HG03439 (cell line): ENCODE measurements around the gene SPAG16.

Experiments used
- ATAC-seq: cut with Tn5 transposase; IDR thresholded peaks from one replicate; pipeline ENCODE4 v1.9.1; 2021; ENCODE audit warnings: mild to moderate bottlenecking, moderate library complexity; ENCODE audit not compliant: unreplicated experiment

SPAG16 gene

GRCh38 chr2:213284105-213285090 lies at the start of gene SPAG16:
Gene SPAG16 (plus strand): TSS chr2:213284464.
- peak; percentile 99 for ATAC-seq

DNA sequence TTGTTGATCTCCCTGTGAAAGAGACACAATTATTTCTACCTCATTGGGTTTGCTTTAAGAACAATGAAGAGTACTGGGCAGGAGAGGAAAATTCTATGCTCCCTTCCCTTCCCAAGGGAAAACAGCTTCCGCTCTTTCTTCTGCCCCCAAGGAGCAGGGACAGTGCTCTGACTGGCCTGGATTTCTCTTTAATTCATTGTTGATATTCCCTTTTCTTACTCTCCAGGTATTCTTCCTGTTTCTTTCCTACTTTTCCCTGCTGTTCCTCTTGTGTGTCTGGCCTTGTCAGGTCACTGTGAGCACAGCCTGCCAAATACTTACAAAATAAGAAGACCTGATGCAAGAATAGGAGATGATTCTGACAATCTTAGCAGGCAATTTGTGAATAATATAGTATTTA lies 49.6 kb upstream of the SPAG16 start:
- ATAC-seq = no peak

- no peak for ATAC-seq
Observed at GRCh38 chr2:213235741-213236140, 48.5 kb upstream of the SPAG16 start.

DNA sequence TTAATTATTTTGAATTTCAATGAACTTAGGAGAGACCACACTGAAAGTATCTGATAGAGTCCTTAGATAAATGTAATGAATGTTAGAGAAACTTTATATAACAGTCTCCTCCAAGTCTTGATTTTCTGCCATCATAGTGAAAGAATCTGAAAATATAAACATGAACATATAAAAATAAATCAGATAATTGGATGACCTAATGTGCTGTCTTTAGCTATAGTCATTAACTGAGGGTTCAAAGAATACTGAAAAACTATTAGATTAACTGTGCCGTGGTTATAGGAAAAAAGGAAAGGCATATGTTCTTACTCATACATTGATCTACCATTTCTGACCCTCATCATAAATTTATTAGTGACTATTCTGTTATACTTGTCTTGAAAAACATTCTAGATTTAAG lies 47.0 kb upstream of the SPAG16 start:
- no peak for ATAC-seq

- no peak for ATAC-seq
Observed at GRCh38 chr2:213237787-213238186, 46.5 kb upstream of the SPAG16 start.

DNA sequence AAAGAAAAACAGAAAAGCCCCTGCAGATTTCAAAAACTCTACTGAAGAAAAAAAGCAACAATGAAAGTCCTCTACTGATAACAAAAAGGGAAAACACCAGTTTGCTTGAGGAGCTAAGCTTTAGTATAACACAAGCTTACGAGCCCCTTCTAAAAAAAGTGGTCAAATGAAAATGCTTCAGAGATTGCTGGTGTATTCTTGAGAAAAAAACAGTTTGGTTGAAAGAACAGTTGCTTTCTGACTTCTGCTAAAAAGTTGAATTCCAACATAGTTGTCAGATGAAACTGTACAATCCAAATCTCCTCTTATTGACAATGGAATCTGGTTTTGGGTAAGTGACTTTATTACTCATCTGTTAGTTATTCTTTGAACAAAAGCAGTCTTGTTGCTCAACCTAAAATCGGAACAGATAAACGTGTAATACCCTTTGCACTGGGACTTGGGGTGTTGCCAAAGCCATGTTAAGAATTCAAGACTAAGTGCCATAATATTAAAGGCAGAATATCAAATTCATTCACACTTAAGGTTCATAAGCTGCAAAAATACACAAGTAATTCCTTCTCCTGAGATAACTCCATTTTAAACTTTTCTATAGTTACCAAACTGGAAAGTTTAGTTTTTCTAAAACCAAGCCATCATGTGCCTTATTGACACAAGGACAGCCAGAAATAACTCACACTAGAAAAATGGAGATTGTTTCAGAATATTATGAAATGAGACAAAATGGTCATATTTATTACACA lies 45.3 kb upstream of the SPAG16 start:
- ATAC-seq = peak; percentile 42

DNA sequence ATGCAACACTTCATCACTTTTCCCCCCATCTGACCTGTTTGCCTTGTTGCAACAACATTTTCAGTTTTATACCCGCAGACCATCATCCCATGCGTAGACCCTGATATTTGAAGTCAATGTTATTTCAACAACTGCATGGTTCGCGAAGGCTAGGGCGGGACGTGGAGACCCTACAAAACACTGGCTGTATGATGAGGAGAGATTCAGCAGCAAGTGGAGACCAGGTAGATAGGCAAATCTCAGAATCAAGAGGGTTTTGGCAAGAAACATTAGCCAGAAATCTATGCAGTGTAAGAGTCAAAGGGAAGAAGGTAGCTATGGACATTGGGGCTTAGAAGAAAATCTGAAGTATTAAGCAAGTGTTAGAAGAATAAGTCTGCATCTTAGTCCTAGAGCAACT lies 42.4 kb upstream of the SPAG16 start:
- ATAC-seq = no peak

DNA sequence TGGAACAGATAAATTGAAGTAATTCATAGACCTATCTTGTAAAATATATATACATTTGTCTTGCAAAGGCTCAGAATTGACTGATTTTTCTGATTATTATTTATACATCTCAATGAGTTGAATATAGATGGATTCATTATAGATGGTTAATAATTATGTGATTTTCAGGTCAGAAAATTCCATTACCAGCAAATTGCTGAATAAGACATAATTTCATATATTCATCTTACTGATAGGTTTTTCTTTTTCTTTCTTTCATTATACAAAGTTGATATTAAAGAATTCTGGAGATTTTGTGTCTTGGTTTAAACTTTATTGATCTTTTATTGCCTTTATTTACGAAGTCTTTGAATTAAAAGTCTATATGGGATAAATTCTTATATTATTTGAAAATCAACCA lies 41.6 kb upstream of the SPAG16 start:
- no peak for ATAC-seq

- ATAC-seq = no peak
Observed at GRCh38 chr2:213243189-213244044, 40.8 kb upstream of the SPAG16 start.

DNA sequence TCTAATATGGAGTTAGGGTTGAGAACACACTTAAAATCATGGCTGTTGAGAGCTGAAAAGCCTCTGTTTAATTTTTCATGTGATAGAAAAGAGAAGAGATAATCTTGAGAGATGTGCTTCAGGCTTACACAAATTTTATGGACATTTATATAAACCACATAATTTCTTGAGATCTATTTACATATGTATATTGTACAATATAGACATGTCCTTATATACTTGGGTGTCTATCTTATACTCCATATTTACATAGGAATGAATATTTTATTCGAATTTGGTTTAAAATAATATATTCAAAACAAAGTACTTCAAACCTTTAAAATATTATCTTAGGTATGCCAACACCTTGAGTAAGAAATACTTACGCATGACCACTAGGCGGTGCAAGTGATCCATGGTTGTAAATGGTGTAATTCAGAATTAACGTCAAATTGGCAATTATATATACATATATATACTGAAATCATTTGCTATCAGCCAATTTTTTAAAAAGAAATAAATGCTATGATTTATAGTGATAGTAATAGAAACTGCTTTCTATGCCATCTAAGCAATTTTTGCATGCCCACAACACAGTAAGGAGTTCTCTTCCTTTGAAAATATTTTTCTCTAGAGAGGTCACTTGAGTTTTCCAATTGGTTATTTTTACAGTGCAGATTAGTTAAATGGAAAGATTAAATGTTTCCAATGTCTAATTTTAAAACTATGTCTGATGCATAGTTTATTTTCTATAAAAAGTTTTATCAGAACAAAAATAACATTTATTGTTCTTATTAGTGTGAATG lies 37.6 kb upstream of the SPAG16 start:
- peak; percentile 34 for ATAC-seq

DNA sequence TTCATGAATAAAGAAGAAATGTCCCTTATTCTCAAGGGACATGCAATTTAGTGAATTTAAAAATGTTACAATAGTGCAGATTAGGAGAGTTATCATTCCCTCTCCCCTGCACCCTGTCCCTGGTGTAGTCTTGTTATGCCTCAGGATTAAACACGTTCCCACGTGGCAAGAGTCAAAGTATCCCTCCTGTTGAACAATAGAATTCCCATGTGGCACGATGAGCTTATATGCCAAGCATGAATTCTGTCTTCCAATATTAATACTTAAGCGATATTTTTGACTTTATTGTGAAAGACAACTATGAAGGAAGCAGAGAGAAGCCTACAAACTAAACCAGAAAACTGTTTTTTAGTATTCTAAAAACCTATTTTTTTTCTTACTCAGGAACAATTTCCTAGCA lies 36.7 kb upstream of the SPAG16 start:
- ATAC-seq = no peak

DNA sequence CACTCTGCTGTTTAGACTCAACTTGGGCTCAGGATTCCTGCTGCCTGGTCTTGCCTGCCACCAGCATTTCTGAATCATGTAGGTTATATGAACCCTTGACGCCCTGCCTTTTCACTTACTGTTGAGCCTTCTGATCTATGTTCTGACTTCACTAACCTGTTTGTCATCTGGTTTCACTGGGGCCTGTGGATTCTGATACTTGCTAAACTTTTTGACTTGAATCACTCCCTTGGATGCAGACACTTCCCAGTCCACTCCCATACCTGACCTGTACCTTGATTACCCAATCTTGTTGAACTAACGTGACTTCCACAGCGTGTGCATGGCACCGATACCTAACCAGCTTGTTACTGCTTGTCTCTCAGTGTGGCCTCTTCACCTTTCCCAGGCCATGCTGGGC lies 35.6 kb upstream of the SPAG16 start:
- ATAC-seq = no peak

DNA sequence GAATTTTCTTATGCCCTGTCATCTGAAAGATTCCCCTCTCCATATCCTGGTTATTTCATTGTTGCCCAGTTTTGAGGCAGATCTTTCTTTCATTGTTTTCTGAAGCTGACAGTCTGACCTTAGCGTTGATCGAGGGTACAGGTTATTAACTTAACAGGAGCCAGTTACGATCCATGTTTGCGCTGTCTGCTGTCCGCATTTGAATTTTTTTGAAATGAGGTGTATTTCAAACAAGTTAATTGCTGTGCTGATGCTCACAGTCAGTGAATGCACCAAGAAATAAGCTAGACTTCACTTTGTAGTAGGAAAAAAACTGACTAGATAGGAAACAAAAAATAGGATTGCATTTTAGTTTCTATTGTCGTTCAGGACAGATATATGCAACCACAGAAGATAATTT lies 34.8 kb upstream of the SPAG16 start:
- ATAC-seq = no peak

DNA sequence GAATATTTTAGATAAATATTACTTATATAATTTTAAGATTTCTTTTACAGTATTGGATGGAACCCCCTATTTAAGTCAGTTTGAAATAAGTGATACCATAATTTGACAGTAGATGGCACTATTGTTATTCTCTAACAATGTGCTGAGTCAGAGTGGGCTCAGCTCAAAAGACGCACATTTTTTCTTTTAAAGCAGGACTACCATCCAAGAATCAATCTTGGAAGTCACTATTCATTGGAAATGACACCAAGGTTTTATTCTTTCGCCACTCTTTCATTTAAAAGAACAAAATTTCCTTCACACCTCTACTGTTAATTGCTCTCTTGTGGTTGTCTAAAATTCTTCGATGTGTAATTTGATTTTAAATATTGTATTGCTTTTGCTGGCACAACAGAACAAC lies 32.6 kb upstream of the SPAG16 start:
- ATAC-seq = peak; percentile 73

DNA sequence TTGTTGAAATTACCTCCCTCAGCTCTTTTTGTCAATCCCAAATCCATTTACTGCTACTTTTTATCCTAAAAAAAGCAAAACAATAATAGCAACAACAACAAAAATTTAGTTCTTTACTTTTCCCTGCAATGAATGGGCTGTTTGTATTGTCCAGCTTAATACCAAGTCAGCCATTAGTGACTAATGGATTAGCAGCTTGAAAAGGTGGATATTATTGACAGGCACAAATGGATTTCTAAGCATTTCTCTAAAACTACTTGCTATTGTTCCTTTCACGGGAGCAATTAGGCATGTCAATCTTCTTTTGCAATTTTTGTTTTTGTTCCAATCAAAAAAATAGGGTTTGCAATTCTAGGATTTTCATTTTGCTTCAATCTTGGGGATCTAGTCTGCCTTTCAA lies 32.1 kb upstream of the SPAG16 start:
- ATAC-seq = no peak

GRCh38 chr2:213253162-213253561 lies 31.1 kb upstream of the SPAG16 start:
- no peak for ATAC-seq

- ATAC-seq = no peak
Observed at GRCh38 chr2:213259266-213259665, 25.0 kb upstream of the SPAG16 start.

DNA sequence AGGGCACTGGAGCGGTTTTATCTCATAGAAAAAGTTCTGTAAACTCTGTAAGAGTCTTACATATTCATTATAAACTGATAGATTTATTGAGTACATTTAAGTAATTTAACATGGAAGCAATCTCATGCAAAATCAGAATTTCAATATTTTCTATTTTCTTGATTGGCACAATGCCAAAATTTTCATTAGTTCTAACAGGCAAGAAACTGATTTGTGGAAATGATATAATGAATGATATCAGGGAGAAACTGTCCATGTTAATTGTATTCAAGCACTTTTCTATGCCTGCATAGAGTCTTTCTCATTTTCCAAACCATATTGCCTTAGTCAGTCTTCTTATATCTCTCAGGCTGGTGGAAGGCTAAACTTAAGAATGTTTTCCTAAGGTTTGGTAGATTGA lies 23.0 kb upstream of the SPAG16 start:
- ATAC-seq = no peak

- no peak for ATAC-seq
Observed at GRCh38 chr2:213261715-213262114, 22.5 kb upstream of the SPAG16 start.

GRCh38 chr2:213265679-213266078 lies 18.6 kb upstream of the SPAG16 start:
- ATAC-seq = no peak
